Astrocyte (in vitro differentiated cells and primary cell): ENCODE data around the gene EDN2. TPM values are rescaled to one million over a fixed set of nuclear protein-coding genes. Genes with fewer than 3 reads are reported as not detected.

ENCODE experiments used
- DNase-seq: peaks from one replicate; pipeline ENCODE4 v3.0.0-alpha.2; 2010; ENCODE audit warnings: low read depth
- FAIRE-seq: peaks from 2 replicates; lab custom pipeline; 2011; peaks lifted over from hg19 to GRCh38; lab: Jason Lieb, UNC
- H2AFZ ChIP-seq: 2 replicates; pipeline ENCODE4 v1.6.0; 2012; ENCODE audit warnings: low read depth, low read length, inconsistent platforms
- H3K27ac ChIP-seq: 2 replicates; pipeline ENCODE4 v1.5.1; 2011; ENCODE audit warnings: low read depth, low read length, inconsistent platforms
- H3K27me3 ChIP-seq: 2 replicates; pipeline ENCODE4 v1.6.0; 2011; ENCODE audit warnings: low read length, inconsistent platforms; ENCODE audit not compliant: insufficient read depth
- H3K36me3 ChIP-seq: 2 replicates; pipeline ENCODE4 v1.5.1; 2011; ENCODE audit warnings: low read length, inconsistent platforms; ENCODE audit not compliant: insufficient read depth
- H3K4me1 ChIP-seq: 2 replicates; pipeline ENCODE4 v1.5.1; 2011; ENCODE audit warnings: low read length, inconsistent platforms; ENCODE audit not compliant: insufficient read depth
- H3K4me2 ChIP-seq: 2 replicates; pipeline ENCODE4 v1.6.0; 2012; ENCODE audit warnings: low read length, inconsistent platforms
- H3K4me3 ChIP-seq: 2 replicates; pipeline ENCODE4 v1.5.1; 2011; ENCODE audit warnings: low read depth, mild to moderate bottlenecking, low read length, inconsistent platforms; ENCODE audit not compliant: insufficient read depth
- H3K79me2 ChIP-seq: 2 replicates; pipeline ENCODE4 v1.6.0; 2012; ENCODE audit warnings: mild to moderate bottlenecking, low read length, inconsistent platforms; ENCODE audit not compliant: insufficient read depth
- H3K9ac ChIP-seq: 2 replicates; pipeline ENCODE4 v1.6.0; 2012; ENCODE audit warnings: mild to moderate bottlenecking, low read length, inconsistent platforms
- H3K9me3 ChIP-seq: 2 replicates; pipeline ENCODE4 v1.5.1; 2012; ENCODE audit warnings: low read depth, mild to moderate bottlenecking, low read length, inconsistent platforms; ENCODE audit not compliant: insufficient read depth
- H4K20me1 ChIP-seq: 2 replicates; pipeline ENCODE4 v1.6.0; 2012; ENCODE audit warnings: low read length, inconsistent platforms; ENCODE audit not compliant: insufficient read depth
- H3K27ac Mint-ChIP-seq: one replicate; pipeline ENCODE4 v1.8.0; 2021; ENCODE audit warnings: mild to moderate bottlenecking, mixed read lengths; ENCODE audit not compliant: unreplicated experiment
- H3K27me3 Mint-ChIP-seq: one replicate; pipeline ENCODE4 v1.8.0; 2021; ENCODE audit warnings: low read depth, mixed read lengths; ENCODE audit not compliant: unreplicated experiment
- H3K36me3 Mint-ChIP-seq: one replicate; pipeline ENCODE4 v1.8.0; 2021; ENCODE audit warnings: low read depth, mixed read lengths; ENCODE audit not compliant: unreplicated experiment
- H3K4me1 Mint-ChIP-seq: one replicate; pipeline ENCODE4 v1.8.0; 2021; ENCODE audit warnings: low read depth, mixed read lengths; ENCODE audit not compliant: unreplicated experiment
- H3K4me3 Mint-ChIP-seq: one replicate; pipeline ENCODE4 v1.8.0; 2021; ENCODE audit warnings: mild to moderate bottlenecking, moderate library complexity, mixed read lengths; ENCODE audit not compliant: unreplicated experiment
- H3K9me3 Mint-ChIP-seq: one replicate; pipeline ENCODE4 v1.8.0; 2021; ENCODE audit warnings: mild to moderate bottlenecking, mixed read lengths; ENCODE audit not compliant: unreplicated experiment
- EZH2 ChIP-seq: IDR thresholded peaks from 2 replicates; pipeline ENCODE4 v1.6.1; 2012; ENCODE audit warnings: mild to moderate bottlenecking, low read length, inconsistent platforms; ENCODE audit not compliant: insufficient read depth
- total RNA-seq: library from RNA; stranded (reverse); gene quantifications from 2 replicates; pipeline ENCODE4 v1.2.1, GENCODE V29; 2021
- TF ChIP-seq, protein P1 (sequence below): IDR thresholded peaks from 2 replicates; pipeline ENCODE4 v1.5.1; 2011; ENCODE audit warnings: low read depth, mild to moderate bottlenecking, inconsistent platforms, low read length, moderate library complexity; ENCODE audit not compliant: insufficient read depth

Gene EDN2
- total RNA-seq, 1 donor from 2014 or later = 0.45 TPM

DNA sequence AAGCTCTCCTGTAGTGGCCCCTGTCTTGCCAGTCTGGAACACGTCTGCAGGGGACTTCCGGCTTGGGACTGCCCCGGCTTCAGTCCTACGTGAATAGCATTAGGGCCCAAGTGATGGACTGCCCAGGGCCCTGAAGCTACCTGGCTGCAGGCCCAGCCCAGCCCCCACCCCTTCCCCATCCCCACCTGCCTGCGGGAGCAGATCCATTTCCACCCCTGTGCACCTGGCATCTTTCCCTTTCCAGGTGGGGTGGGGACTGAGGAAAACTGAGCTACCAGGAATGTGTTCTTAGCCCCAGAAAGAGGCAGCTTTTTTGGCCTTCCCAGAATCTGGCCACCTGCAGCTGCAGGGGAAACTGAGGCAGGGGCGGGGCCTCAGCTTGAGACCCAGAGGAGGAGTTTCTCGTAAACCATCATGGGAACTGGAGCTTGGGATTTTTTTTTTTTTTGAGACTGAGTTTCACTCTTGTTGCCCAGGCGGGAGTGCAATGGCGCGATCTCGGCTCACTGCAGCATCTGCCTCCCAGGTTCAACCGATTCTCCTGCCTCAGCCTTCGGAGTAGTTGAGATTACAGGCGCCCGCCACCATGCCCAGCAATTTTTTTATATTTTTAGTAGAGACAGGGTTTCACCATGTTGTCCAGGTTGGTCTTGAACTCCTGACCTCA, 3.2 kb downstream of the EDN2 start:
- no peak overlapping the region for H3K27ac ChIP-seq
- H3K9me3 ChIP-seq = no peaks in the 10 kb centered on the region
- H3K4me2 ChIP-seq = no peak overlapping the region
- DNase-seq = no peak
- H3K27ac Mint-ChIP-seq = no peak overlapping the region
- H3K27me3 Mint-ChIP-seq = peaks cover 15% of the 10 kb centered on the region
- FAIRE-seq = no peak
- H3K9me3 Mint-ChIP-seq = no peaks in the 10 kb centered on the region
- H3K4me1 Mint-ChIP-seq = peaks cover 21% of the 10 kb centered on the region
- no peaks in the 10 kb centered on the region for H3K27me3 ChIP-seq
- H2AFZ ChIP-seq = no peak overlapping the region
- H4K20me1 ChIP-seq = no peaks in the 10 kb centered on the region
- TF ChIP-seq, protein P1, sequence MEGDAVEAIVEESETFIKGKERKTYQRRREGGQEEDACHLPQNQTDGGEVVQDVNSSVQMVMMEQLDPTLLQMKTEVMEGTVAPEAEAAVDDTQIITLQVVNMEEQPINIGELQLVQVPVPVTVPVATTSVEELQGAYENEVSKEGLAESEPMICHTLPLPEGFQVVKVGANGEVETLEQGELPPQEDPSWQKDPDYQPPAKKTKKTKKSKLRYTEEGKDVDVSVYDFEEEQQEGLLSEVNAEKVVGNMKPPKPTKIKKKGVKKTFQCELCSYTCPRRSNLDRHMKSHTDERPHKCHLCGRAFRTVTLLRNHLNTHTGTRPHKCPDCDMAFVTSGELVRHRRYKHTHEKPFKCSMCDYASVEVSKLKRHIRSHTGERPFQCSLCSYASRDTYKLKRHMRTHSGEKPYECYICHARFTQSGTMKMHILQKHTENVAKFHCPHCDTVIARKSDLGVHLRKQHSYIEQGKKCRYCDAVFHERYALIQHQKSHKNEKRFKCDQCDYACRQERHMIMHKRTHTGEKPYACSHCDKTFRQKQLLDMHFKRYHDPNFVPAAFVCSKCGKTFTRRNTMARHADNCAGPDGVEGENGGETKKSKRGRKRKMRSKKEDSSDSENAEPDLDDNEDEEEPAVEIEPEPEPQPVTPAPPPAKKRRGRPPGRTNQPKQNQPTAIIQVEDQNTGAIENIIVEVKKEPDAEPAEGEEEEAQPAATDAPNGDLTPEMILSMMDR = no peak
- no peak for TF ChIP-seq EZH2
- H3K4me3 Mint-ChIP-seq = no peak overlapping the region
- no peak overlapping the region for H3K4me3 ChIP-seq
- no peaks in the 10 kb centered on the region for H3K36me3 ChIP-seq
- no peaks in the 10 kb centered on the region for H3K79me2 ChIP-seq
- no peaks in the 10 kb centered on the region for H3K36me3 Mint-ChIP-seq
- H3K4me1 ChIP-seq = peaks cover 40% of the 10 kb centered on the region
- H3K9ac ChIP-seq = no peak overlapping the region

DNA sequence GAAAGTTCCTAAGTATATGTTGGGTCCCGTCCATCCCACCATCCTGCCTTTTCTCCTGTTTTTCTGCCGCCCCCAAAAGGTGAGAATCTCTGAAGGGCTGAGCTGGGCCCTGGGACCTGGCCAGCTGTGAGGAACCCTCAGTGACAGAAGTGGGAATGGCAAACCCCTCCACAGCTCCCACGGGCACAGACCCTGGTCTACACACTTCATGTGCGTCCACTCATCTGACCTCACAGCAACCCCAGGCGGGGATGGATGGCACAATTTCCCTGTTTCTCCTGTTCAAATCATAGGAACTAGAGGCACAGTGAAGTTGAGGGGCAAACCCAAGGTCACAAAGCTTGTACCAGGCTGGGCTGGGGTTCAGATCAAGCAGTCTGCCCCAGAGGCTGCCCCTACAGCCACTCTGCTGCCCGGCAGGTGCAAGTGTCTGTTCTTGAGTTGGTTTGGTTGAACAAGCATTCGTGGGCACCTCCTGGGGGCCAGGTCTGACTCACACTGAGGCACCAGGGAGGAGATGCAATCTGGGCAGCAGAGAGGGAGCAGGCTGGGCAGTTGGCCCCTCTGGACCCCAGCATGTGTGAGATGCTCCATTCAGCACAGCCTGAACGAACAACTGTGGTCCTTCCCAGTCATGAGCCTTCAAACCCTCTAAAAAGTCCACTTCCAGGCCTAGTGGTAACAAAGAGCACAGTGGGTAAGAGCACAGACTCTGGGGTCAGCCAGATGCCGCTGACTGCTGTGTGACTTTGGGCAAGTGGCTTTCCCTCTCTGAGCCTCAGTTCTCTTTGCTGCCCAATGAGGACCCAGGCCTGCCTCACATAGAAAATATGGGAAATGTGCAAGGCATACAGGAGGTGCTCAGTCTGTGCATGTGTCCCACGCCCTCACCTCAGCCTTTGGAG, 4.0 kb downstream of the EDN2 start:
- no peaks in the 10 kb centered on the region for H3K9me3 Mint-ChIP-seq
- H3K9me3 ChIP-seq = no peaks in the 10 kb centered on the region
- peaks cover 15% of the 10 kb centered on the region for H3K27me3 Mint-ChIP-seq
- H3K4me1 ChIP-seq = peaks cover 40% of the 10 kb centered on the region
- H3K27ac ChIP-seq = no peak overlapping the region
- no peak for TF ChIP-seq EZH2
- TF ChIP-seq, protein P1 = no peak
- H3K4me3 Mint-ChIP-seq = no peak overlapping the region
- no peaks in the 10 kb centered on the region for H3K79me2 ChIP-seq
- H4K20me1 ChIP-seq = no peaks in the 10 kb centered on the region
- no peaks in the 10 kb centered on the region for H3K36me3 ChIP-seq
- no peak overlapping the region for H3K9ac ChIP-seq
- H3K27ac Mint-ChIP-seq = no peak overlapping the region
- no peak overlapping the region for H3K4me2 ChIP-seq
- DNase-seq (no peak), FAIRE-seq (no peak)
- no peaks in the 10 kb centered on the region for H3K27me3 ChIP-seq
- H2AFZ ChIP-seq = no peak overlapping the region
- H3K4me3 ChIP-seq = no peak overlapping the region
- H3K36me3 Mint-ChIP-seq = no peaks in the 10 kb centered on the region
- H3K4me1 Mint-ChIP-seq = peaks cover 18% of the 10 kb centered on the region

DNA sequence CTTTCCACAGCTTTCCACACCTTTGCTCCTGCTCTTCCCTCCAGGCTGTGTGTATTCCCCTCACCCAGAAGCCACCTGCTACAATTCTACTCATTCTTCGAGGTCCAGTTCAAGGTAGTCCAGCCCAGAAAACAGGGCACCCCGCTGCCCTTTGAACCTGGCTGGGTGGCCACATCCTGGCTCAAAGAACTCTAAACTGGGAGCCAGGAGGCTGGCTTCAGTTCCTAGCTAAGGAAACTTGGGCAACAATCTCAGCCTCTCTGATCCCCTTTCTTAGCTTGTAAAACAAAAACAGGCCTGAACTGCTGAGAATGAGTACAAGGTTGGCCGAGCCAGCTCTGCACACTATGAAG, 4.7 kb downstream of the EDN2 start:
- H3K36me3 ChIP-seq = no peaks in the 10 kb centered on the region
- H3K4me2 ChIP-seq = no peak overlapping the region
- TF ChIP-seq EZH2 = no peak
- H3K9me3 Mint-ChIP-seq = no peaks in the 10 kb centered on the region
- H3K27me3 Mint-ChIP-seq = peaks cover 15% of the 10 kb centered on the region
- peaks cover 17% of the 10 kb centered on the region for H3K4me1 Mint-ChIP-seq
- no peaks in the 10 kb centered on the region for H3K79me2 ChIP-seq
- no peak overlapping the region for H3K9ac ChIP-seq
- H3K36me3 Mint-ChIP-seq = no peaks in the 10 kb centered on the region
- DNase-seq = no peak
- H3K4me1 ChIP-seq = peaks cover 36% of the 10 kb centered on the region
- no peak overlapping the region for H3K4me3 Mint-ChIP-seq
- no peaks in the 10 kb centered on the region for H3K27me3 ChIP-seq
- H3K4me3 ChIP-seq = no peak overlapping the region
- no peak for FAIRE-seq
- H4K20me1 ChIP-seq = no peaks in the 10 kb centered on the region
- H2AFZ ChIP-seq = no peak overlapping the region
- no peak overlapping the region for H3K27ac Mint-ChIP-seq
- H3K9me3 ChIP-seq = no peaks in the 10 kb centered on the region
- H3K27ac ChIP-seq = no peak overlapping the region
